ENCODE results near the gene KIAA1614.
"Not testable (repeated sequence)": the region's sequence is repeated elsewhere in the genome, so short reads cannot be mapped to it uniquely, and the experiment has no call there.

KIAA1614 gene

GRCh38 chr1:180966312-180966711 lies 53.6 kb downstream of the KIAA1614 start:
- no peak for DNase-seq

GRCh38 chr1:180966744-180967536 lies 54.2 kb downstream of the KIAA1614 start:
- DNase-seq = no peak

GRCh38 chr1:180967558-180967957 lies 54.9 kb downstream of the KIAA1614 start:
- no peak for DNase-seq

DNA sequence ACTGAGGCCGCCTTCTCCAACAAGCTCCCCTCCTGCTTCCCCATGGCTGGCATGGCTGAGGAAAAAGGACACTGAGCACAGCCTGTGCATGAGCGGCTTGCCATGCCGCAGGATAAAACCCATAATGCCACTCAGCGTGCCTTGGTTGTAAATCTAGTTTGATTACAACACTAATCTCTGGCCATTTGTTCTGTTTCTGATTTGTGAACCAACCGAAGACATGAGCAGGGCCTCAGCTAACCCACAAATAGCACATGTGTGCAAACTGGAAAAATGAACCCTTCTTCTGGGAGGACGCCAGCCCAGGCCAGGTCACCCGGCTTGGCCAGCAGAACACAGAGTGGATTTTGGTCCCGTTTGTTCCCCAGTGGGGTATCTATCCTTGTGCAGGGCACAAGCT lies 56.1 kb downstream of the KIAA1614 start:
- not testable (repeated sequence) for DNase-seq

GRCh38 chr1:180969434-180969833 lies 56.7 kb downstream of the KIAA1614 start:
- no peak for DNase-seq

DNA sequence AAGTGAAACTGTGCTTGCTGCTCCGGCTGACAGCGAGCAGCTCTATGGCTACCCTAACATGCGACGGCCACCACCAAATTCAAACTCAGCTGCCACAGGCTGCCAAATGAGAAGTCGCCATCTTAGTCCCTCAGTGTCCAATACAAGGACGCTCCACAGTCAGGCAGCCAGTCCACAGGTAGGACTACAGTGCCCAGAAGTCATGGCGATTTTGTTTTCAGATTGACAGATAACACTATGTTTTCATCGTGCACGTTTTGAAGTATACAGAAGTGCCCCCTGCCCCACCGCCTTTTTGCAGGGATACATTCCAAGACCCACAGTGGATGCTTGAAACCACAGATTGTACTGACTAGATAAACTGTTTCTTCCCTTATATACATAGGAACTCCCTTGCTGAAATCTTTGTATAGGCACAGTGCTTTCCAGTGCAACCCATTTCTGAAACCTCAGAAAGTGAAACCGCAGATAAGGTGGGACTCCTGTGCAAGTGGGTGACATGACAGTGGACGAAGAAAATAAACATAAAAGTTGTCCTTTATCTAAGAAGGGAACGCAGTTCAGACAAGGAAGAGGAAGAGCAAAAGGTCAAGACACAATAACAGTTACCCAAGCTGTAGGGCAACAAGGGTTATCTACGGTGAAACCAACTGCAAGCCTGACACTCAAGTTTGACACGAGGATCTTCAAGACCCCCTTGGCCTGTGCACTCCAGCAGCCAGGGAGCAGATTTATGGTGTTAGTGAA lies 57.8 kb downstream of the KIAA1614 start:
- DNase-seq = no peak

DNA sequence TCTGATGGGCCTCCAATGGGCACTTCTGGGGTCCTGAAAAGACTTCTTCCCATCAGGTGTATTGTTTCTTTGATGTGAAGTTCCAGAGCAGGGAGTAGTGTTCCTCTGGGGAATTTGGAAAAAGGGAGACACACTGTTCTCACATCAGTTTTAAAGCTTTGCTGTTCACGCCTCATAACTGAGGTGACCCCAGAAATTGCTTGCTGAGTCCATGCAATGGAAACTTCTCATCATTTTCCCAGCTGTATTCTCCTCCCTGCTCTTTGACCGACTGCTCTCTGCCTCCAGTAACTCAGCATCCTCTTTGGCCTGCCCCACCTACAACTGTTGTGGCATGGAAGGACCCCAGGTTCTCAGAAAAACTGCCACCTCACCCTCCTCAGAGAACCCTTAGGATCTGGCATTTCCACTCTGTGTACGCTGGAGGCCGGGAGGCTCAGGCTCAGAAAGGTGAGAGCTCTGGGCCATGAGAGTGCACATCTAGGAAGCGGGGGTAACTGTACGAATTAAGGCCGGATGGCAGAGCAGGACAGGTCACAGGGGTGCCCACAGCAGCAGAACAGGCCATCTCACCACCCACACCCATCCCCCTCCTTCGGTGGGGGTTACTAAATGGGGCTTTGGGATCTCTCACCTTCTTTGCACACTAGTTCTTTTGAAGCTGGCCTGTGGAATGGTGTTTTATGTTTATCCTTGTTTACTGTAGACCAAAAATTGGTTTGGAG lies 58.7 kb downstream of the KIAA1614 start:
- DNase-seq = no peak

GRCh38 chr1:180973369-180973768 lies 60.7 kb downstream of the KIAA1614 start:
- no peak for DNase-seq

GRCh38 chr1:180974236-180974635 lies 61.5 kb downstream of the KIAA1614 start:
- no peak for DNase-seq

DNA sequence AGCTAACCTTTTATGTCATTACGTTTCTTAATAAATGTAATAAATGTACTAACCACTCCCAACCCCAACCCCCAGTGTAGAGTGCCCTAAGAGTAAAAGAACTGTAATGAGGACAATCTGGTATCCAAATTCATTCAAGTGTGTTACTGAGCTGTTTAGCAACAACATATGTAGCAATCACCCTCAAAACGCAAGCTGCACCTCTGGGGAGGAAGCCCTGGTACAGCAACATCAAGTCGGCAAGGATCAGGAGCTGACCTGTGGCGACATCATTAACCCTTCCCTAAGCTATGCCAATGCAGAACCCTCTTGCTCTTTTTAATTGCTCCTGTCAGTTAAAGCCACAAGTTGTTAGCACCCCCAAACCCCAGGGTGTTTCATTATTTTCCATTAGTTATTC lies 62.9 kb downstream of the KIAA1614 start:
- DNase-seq = no peak

DNA sequence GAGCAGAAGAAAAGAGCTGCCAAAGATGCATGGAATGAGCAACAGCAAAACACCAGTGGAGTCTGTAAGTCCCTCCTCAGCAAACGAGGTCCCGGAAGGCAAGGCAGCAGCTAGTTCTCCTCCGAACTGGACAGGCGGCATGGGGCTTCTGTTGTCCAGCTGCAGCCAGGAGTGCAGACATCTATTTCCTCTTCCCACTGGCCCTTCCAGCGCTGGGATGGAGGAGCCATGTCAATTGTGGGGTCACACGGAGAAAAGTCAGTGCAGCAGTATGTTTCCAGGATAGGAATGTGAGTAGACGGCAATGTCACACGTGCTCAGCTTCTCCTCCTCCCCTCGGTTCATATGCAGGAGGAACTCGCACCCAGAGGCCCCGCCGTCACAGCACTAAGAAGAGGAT lies 63.5 kb downstream of the KIAA1614 start:
- DNase-seq = no peak

DNA sequence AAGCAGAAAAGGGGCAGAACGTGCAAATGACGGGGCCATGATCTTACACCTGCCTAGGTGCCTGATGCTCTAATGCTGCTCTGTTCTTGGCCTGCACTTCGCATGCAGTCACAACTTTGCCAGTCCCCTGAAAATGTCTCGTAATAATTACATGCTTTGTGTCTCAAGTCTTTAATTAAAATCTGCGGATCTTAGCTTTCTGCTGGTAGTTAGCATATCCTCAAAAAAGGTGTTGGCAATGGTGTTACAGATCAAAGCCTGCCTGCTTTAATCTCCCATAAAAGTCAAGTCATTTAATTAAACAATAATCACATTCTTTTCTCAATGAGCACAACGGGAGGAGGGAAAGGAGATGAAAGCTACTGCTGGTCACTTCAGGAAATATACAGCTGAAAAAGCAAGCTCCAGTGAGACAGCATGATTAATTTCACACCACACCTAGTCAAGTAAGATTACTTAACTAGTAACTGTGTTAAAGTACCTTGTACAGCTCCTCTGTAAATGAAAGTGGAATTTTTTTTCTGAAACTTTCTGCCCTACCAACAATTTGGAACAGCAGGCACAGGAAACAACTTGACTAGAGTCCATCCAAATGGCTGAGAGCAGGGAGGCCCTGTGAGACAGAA lies 64.1 kb downstream of the KIAA1614 start:
- no peak for DNase-seq

DNA sequence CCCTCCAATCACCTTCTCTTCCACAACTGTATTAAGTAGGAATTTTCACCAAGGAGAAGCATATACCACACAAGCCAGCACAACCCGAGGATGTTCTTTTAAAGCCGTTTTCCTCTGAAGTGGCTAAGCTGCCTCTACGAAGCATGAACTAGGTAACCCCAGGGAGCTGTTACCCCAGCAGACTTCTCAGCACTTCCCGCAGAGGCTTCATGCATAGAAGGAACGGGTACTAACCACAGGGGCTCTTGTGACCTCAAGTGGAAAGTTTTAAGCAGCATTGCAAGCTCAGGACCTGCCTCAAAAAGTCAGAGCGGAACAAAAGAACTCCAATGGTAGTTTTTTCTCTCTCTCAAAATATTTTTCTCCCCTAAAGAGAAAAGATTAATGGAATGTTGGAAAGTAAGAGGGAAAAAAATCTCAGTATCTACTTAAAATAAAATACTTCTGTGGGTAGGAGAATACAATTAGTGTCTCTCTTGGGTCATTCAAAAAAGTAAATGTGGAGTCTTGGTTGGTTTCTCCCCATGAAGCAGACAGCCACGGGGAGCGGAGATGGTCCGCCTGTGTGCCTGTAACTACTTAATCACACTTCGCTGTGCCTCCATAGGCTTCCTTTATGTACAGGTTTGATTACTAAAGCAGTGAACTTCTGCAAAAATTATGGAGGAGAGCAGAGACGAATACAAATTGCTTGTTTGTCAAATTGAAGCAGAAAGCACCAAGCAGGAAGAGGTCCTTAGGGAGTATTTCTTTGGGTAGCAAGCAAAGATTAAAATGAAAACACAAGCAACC lies 69.1 kb downstream of the KIAA1614 start:
- DNase-seq = peak; percentile 17

- DNase-seq = no peak
These were observed 69.7 kb downstream of the KIAA1614 start for GRCh38 chr1:180982422-180982821.

DNA sequence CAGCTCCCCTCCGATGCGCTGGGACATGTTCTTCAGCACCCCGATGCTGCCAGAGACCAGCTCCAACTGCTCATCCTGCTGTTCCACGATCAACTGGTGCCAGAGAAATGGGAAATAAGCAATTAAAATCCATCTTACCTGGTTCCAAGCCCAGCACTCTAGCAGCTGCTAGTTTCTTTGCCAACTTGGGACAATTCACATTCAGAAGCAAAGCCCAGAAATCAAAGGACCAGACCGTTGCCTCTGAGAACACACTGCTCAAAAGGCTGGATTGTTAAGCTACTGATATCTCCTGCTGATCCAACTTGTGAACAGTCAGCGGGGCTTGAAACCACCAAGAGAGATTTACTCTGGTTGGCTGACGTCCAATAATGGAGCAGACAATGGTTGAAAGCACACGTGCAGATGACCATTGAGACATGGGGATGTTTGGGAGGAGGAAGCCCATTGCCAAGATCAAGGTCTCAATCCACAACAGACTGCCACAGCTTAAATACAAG lies 75.6 kb downstream of the KIAA1614 start:
- DNase-seq = no peak

DNA sequence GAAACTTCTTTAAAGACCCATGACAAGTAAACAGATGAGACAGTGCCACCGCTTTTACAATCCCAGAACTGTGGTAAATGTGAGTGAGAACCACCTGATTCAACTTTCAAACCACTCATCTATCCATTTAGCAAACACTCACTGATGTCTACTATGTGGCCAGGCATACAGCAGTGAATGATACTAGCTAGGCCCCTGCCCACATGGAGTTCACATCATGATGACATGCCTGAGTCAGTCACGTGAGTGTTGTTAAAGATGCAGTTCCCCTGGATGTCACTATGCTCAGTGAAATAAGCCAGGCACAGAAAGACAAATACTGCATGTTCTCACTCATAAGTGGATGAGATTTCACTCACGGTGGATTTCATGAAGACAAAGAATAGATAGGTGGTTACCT lies 81.6 kb downstream of the KIAA1614 start:
- DNase-seq = no peak

GRCh38 chr1:180997843-180998504 lies 85.3 kb downstream of the KIAA1614 start:
- DNase-seq = no peak
